ENCODE measurements around the gene IRGC.

The IRGC gene

DNA sequence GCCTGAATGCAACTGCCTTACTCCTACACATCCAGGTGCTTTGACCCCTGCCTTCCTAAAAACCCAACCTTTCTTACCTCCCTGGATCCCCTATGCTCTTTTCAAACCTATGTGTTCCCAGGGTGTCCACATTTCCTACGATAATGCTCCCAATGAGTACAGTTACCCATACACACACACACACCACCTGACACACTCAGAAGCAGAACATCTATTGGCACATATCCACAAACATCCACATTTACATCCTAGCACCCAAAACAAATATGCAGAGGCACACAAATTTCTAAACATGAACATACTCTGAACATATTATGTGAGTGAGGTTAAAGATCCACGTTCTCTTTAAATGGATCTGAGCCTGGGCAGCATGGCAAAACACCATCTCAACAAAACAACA, 23.5 kb upstream of the IRGC start:
- DNase-seq, result no peak

DNA sequence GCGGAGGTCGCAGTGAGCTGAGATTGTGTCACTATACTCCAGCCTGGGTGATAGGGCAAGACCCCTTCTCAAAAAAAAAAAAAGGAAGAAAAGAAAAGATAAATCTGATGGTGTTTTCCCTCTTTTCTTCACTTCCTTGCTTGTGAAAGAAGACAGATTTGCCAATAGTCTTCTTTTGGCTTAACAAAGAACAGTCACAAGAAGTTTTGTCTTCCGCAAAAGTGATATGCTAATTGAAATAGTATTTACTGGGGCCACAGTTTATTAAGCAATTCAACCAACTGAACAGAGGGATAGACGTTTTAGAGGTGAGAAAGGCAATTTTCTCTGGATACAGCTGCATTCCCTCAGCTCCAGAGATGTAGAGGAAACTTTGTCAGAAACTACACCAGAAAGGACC, 23.0 kb upstream of the IRGC start:
- DNase-seq, result no peak

DNA sequence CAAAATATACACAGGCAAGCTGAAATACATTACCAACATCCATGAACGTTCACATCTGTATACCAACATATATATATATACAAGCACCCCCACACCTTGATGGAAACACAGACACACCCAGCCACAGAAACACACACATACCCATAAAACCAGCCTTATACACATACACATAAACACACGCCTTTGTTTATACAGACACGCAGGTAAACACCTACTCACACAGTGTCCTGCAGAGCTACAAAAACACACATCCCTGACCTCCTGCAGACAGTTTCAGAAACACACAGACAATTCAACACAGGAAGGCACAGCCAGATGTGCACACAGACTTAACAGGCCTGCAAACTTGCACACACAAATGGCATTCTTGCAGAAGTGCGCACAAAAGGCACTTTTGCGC, 21.3 kb upstream of the IRGC start:
- no peak for DNase-seq

DNA sequence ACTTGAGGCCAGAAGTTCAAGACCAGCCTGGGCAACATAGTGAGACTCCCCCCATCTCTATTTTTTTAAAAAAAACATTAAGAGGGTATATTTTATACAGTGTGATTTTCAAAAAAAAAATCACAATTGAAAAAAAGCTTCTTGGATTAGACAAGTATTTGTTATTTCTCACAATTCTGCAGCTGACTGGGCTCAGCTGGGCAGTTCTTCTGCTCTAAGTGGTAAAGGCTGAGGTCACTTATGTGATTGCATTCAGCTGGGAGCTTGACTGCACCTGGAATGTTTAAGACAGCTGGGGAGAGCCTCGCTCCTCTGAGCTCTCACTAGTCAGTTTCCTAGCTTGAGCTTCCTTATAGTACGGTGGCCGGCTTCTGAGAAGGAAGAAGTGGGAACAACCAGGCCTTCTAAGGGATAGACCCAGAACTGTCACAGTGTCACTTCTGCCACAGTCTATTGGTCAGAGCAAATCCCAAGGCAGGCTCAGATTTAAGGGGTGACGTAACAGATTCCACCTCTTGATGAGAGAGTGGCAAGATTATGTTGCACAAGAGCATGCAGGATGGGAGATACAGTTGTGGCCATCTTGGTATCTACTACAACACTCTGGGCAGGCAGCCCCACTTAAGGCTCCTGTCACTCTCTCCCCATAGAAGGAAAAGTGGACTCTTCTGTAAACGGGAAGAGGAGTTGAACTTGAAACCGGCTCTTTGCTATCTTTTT, 19.7 kb upstream of the IRGC start:
- no peak for DNase-seq

DNA sequence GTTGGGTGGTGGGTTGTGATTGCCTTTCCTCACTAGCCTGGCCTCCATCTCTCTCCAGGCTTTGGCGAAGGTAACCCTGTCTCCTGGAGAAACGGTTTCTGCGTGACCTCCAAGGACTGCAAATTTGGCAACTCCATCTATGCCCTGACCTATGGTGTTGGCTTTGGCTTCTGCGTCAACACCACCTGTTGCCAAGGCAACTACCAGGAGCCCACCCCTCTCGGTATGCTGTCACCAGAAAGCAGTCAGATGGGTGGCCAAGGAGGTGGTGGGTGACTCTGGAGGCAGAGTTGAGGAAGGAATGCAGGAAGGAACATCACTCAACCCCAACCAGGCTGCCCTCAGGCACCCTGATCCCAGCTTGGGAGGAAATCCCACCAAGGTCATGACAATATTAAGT, 18.6 kb upstream of the IRGC start:
- DNase-seq, result no peak

DNA sequence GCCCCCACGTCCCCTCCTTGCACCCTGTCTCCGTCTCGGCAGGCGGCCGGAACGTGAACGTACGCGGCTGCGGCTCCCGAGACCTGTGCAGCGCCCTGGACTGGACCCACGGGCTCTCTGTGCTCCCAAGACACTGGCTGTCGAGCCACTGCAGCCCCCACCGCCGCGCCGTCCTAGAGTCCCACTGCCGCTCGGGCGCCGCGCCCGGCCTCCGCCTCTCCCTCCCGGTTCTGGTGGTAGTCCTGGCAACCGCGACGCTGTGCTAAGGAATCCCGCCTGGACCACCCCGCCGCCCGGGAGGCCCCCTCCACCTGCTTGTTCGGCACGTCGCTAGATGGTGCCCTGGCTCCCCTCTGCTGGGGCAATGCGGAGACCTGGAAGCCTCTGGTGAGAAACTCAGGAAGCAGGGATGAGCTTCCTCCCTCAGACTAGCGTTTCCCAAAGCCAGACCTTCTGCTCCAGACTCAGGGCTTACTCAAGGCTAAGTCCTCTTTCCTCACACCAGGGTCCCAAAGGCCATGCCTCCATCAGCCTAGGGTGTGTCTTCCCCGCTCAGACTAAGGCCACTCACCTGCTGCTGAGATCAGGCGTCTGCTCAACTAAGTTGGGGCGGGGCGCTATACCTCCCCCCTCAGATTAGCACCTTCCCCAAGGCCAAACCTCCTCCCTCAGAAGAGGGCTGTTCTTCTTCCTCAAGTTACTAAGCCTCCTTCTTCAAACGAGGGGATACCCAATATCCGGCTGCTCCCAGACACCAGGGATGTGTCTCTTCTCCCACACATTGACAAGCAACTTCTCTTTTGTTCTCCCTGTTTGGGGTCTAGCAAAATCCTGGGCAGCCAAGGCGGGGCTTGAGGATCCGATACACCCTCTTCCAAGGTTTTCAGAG, 16.1 kb upstream of the IRGC start:
- DNase-seq, result peak; percentile 49

DNA sequence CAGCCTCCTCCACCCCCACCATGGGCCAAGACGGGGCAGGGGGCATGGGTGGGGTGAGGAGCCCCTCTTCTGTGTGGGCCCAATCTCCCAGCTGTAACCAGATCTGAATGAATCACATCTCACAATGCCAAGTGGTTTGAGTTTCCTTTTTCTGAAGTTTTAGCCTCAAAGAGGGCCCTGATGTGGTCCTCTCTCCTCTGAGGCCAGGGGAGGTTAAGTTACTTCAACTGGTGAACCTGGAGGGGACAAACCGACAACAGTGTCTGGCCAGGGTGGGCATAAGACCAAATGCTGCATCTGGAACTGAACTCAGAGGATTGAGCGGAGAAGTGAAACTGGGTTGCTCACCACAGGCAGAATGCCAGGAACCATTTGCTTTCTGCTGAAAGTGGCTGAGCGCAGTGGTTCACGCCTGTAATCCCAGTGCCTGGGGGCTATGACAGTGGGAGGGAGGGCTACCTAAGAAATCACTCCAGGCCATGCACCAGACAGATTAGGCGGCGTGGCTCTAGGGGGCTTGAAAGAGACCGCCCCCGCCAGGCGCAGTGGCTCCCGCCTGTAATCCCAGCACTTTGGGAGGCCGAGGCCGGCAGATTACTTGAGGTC, 15.4 kb upstream of the IRGC start:
- peak; percentile 75 for DNase-seq

DNA sequence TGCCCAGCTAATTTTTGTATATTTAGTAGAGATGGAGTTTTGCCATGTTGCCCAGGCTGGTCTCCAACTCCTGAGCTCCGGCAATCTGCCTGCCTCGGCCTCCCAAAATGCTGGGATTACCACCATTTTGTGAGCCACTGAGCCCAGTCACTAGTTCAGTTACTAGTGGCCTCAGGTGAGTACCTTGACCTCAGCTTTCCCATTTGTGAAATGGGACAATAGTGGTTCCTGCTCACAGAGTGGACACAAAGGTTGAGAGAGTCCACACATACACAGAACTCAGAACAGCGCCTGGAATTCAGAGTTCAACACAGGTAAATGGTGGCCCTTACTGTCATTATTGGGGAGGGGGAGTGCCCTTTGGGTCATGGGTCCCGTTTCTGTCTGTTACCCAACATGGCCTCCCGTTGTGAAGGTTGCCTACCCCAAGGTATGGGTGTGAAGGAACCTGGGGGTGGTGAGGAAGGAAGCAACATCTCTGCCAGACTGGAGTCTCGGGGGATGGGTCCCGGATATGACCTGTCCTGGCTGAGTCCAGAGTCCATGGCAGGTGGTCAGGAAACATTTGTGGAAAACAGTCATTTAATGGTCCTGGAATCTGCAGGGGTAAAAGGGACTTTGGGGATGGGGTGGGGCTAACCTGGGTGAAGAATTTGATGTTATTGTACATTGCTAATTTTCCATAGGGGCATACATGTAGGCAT, 11.7 kb upstream of the IRGC start:
- no peak for DNase-seq

DNA sequence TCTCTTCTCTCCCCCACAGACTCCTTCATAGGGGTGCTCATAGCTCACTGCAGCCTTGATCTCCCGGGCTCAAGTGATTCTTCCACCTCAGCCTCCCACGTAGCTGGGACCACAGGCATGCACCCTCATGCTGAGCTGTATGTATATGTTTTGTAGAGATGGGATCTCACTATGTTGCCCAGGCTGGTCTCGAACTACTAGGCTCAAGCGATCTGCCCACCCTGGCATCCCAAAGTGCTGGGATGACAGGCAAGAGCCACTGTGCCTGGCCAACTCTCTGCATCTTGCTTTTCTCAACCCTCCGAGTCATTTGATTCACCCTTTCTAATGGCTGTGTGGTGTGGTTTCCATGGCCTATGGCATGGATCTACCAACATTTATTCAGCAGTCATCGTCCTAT, 10.1 kb upstream of the IRGC start:
- no peak for DNase-seq

DNA sequence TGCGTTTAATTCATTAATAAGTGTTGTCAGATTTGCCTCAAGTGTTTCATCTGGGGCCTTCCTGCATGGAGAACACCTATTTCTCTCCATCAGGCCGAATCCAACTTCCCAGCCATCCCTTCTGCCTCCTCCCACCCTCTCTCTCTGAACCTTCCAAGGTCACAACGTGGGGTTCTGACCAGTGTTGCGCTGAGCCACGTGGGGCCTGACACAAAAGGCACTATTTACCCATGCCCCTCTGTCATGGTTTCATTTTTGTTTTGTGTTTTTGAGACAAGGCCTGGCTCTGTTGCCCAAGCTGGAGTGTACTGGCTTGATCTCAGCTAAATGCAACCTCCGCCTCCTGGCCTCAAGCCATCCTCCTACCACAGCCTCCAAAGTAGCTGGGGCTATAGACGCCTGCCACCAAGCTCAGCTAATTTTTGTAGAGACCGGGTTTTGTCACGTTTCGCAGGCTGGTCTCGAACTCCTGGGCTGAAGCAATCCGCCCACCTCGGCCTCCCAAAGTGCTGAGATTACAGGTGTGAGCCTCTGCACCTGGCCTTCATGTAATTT, 8.6 kb upstream of the IRGC start:
- no peak for DNase-seq

DNA sequence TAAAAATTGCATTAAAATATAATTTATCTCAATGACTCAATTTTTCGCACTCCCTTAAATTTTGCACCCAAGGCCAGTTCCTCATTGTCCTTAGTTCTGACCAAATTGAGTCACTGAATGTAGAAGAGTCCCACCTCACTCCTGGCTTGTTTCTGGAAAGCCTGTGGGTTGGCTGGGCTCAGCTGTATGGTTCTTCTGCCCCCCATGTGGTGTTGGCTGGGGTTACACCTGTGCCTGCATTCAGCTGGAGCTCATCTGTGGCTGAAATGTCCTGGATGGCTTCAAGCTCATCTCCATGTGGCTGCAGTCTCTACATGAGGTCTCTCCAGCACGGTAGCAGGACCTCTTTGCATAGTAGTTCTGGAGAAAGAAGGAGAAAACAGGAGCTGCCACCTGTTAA, 7.2 kb upstream of the IRGC start:
- no peak for DNase-seq

DNA sequence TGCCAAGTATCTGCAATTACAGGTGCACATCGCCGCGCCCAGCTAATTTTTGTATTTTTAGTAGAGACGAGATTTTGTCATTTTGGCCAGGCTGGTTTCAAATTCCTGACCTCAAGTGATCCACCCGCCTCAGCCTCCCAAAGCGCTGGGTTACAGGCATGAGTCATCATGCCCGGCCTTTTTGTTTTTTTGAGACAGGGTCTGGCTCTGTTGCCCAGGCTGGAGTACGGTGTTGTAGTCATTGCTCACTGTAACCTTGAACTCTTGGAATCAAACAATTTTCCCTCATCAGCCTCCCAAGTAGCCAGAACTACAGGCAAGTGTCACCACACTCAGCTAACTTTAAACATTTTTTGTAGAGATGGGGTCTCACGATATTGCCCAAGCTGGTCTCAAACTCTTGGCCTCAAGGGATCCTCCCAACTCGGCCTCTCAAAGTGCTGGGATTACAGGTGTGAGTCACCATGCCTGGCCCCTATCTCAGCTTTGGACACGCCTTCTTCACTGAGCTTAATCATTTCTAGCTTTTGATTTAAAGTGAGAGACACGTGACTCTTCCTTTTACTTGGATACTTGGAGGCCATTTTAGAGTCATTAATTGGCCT, 4.0 kb upstream of the IRGC start:
- DNase-seq, result no peak

DNA sequence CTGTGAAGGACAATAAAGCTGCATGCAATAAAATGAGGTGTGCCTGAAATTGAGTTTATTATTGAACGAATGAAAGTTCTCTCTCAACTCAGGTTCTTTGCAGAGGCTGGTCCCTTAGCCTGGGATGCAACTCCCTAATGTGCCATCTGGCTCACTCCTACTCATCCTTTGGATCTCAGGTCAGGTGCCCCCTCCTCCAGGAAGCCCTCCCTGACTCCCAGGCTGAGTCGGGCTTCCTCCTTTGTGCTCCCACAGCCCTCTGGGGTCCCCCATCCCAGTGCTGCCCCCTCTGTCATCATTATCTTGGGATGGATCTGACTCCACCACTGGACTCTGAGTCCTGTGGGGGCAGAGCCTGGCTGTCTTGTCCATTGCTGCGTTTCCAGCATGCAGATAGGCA, 2.7 kb upstream of the IRGC start:
- DNase-seq, result no peak

DNA sequence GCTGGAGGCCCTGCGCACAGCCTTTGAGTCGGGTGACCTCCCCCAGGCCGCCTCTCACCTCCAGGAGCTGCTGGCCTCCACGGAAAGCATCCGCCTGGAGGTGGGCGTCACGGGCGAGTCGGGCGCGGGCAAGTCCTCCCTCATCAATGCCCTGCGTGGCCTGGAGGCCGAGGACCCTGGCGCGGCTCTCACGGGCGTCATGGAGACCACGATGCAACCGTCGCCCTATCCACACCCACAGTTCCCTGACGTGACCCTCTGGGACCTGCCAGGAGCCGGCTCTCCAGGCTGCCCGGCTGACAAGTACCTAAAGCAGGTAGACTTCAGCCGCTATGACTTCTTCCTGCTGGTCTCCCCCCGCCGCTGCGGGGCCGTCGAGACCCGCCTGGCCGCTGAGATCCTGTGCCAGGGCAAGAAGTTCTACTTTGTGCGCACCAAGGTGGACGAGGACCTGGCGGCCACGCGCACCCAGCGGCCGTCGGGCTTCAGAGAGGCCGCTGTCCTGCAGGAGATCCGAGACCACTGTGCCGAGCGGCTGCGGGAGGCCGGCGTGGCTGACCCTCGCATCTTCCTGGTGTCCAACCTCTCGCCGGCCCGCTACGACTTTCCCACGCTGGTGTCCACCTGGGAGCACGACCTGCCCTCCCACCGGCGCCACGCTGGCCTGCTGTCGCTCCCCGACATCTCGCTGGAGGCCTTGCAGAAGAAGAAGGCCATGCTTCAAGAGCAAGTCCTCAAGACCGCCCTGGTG, 2.9 kb downstream of the IRGC start:
- no peak for DNase-seq

DNA sequence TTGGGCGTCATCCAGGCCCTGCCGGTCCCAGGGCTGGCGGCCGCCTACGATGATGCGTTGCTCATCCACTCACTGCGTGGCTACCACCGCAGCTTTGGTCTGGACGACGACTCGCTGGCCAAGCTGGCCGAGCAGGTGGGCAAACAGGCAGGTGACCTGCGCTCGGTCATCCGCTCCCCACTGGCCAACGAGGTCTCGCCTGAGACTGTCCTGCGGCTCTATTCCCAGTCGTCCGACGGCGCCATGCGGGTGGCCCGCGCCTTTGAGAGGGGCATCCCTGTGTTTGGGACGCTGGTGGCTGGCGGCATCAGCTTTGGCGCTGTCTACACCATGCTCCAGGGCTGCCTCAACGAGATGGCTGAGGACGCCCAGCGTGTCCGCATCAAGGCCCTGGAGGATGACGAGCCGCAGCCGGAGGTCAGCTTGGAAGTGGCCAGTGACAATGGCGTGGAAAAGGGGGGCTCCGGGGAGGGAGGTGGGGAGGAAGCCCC, 3.5 kb downstream of the IRGC start:
- no peak for DNase-seq

DNA sequence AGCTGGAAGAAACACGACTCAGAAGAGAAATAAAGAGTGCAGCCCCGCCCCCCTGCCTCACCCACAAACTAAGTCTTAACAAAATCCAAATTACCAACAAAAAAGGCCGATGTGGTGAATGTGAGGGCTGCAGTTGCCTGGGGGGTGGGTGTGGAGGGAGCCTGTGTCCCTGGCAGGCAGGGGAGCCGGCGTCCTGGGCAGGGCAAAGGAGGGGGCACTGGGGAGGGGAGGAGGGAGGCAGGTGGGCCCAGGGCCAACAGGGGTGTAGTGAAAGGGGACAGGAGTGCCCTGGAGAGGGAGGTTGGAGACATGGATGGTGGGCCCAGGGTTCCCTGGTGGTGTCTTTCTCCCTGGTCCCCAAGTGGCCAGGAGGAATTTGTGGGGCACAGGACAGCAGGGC, 4.0 kb downstream of the IRGC start:
- DNase-seq, result no peak

DNA sequence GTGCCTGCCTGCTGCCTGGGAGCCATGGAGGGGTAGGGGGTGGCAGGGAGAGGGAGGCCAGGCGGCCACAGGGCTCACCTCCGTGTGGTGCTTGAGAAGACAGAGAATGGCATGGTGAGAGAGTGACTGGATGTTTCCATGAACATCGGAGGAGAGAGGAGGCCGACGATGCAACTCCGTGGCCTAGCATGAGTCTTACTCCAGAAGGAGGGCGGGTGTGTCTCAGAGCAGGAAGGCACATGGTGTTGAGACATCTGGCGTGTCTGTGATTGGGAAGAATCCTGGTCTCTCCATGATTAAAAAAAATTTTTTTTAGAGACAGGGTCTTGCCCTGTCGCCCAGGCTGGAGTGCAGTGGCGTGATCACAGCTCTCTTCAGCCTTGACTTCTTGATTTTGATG, 5.1 kb downstream of the IRGC start:
- DNase-seq, result no peak

DNA sequence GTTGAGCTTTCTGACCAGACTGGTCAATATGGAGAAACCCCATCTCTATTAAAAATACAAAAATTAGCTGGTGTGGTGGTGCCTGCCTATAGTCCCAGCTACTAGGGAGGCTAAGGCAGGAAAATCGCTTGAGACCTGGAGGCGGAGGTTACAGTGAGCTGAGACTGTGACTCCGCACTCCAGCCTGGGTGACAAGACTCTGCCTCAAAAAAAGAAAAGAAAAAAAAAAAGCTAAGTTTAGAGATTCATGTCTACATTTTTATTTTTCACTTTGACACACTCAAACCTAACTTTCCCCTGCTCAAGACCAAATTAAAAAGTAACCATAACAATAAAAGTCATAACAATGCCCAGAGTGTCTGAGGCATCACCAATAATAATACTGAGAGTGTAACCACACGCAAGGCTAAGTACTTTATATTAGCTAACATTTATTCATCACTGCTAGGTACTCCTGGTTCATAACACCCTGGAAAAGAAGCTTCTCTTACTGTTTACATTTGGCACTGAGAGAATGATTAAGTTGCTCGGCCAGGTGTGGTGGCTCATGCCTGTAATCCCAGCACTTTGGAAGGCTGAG, 5.7 kb downstream of the IRGC start:
- no peak for DNase-seq

DNA sequence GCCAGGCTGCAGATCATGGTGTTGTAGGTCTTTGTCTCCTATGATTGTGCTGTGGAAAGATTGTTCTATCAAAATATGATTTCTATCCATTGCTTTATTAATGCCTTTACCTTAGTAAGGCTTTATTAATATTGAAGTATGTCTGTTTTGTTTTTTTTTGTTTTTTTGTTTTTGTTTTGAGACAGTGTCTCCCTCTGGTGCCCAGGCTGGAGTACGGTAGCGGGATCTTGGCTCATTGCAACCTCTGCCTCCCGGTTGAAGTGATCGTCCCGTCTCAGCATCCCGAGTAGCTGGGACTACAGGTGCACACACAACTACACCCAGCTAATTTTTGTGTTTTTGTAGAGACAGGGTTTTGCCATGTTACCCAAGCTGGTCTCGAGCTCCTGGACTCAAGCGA, 7.7 kb downstream of the IRGC start:
- no peak for DNase-seq

DNA sequence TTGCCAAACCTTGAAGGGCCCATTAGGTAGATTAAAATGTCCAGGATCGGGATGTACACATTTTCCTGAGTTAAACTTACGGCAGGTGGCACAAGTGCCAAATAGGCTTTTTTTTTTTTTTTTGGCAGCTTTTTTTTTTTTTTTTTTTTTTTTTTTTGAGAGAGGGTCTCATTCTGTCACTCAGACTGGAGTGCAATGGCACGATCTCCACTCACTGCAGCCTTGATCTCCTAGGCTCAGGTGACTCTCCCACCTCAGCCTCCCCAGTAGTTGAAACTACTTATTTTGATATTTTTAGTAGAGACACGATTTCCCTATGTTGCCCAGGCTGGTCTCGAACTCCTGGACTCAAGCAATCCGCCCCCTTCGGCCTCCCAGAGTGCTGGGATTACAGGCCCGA, 9.0 kb downstream of the IRGC start:
- no peak for DNase-seq

DNA sequence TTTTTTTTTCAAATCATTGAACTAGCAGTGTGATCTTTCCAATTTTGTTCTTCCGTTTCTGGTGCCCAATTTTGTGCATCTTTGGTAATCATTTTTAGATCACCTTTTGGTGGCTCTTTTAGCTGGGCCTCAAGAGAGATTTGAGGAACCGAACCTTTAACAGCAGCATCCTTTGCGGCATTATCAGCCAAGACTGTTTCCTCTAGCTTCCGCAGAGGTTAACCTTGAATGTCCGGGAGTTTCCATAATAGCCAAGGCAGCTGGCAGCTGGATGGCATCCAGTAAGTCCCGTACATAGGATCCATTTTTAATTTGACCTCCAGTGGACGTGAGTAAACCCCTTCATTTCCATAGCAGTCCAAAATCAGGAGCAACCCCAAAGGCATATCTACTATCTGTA, 9.6 kb downstream of the IRGC start:
- no peak for DNase-seq
